ENCODE results near the gene TNFSF8.

TNFSF8 gene

GRCh38 chr9:114957558-114957957, 27.2 kb upstream of the TNFSF8 start:
- Histone ChIP-seq H3K4me3 (ENCODE audit: low read depth, low read length) (no peak overlapping the region), H3K27me3 (replicated peaks) (no peaks in the 10 kb centered on the region), H3K27ac (no peak overlapping the region), H3K36me3 (replicated peaks) (no peaks in the 10 kb centered on the region)
- in situ Hi-C loops (cut with HindIII; ENCODE audit: low pct_ligation_motif_present, low sequenced_read_pairs): no loop called here
- TF ChIP-seq CTCF (IDR thresholded peaks at IDR 0.05; ENCODE audit: low read depth, low read length, missing control alignments): no peak
- no peak for DNase-seq

- Histone ChIP-seq H3K4me3 (ENCODE audit: low read depth, low read length) (no peak overlapping the region), H3K36me3 (replicated peaks) (no peaks in the 10 kb centered on the region), H3K27ac (no peak overlapping the region), H3K27me3 (replicated peaks) (no peaks in the 10 kb centered on the region)
- no peak for DNase-seq
- in situ Hi-C loops (cut with HindIII; ENCODE audit: low pct_ligation_motif_present, low sequenced_read_pairs): no loop called here
- TF ChIP-seq CTCF (IDR thresholded peaks at IDR 0.05; ENCODE audit: low read depth, low read length, missing control alignments): no peak
Measured at GRCh38 chr9:114954956-114955582, 24.7 kb upstream of the TNFSF8 start.

GRCh38 chr9:114953959-114954358, 23.6 kb upstream of the TNFSF8 start:
- in situ Hi-C loops (cut with HindIII; ENCODE audit: low pct_ligation_motif_present, low sequenced_read_pairs): no loop called here
- H3K4me3 ChIP-seq (ENCODE audit: low read depth, low read length): no peak overlapping the region
- H3K36me3 ChIP-seq (replicated peaks): no peaks in the 10 kb centered on the region
- H3K27me3 ChIP-seq (replicated peaks): no peaks in the 10 kb centered on the region
- H3K27ac ChIP-seq: no peak overlapping the region
- peak; percentile 46 for DNase-seq
- no peak for TF ChIP-seq CTCF (IDR thresholded peaks at IDR 0.05; ENCODE audit: low read depth, low read length, missing control alignments)

GRCh38 chr9:114953046-114953445, 22.7 kb upstream of the TNFSF8 start:
- in situ Hi-C loops (cut with HindIII; ENCODE audit: low pct_ligation_motif_present, low sequenced_read_pairs): no loop called here
- Histone ChIP-seq H3K27me3 (replicated peaks) (no peaks in the 10 kb centered on the region), H3K27ac (no peak overlapping the region), H3K4me3 (ENCODE audit: low read depth, low read length) (no peak overlapping the region), H3K36me3 (replicated peaks) (no peaks in the 10 kb centered on the region)
- DNase-seq: no peak
- TF ChIP-seq CTCF (IDR thresholded peaks at IDR 0.05; ENCODE audit: low read depth, low read length, missing control alignments): no peak

DNA sequence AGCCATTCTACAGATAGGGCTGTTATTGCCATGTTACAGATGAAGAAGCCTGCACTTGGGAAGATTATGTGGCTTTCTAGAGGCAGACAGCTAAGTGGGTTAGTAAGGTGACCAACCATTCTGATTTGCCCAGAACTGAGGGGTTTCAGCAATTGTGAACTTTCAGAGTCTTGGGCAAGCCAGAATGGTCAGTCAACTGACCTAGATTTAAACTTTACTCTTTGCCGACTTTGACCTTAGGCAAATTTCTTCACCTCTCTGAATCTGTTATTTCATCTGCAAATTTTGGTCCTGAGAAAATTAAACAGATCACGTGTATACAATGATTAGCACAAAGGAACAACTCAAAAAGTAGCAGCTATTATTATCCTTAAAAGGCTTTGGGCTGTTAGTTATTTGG, 20.4 kb upstream of the TNFSF8 start:
- H3K36me3 ChIP-seq (replicated peaks): no peaks in the 10 kb centered on the region
- no peak overlapping the region for H3K27ac ChIP-seq
- H3K4me3 ChIP-seq (ENCODE audit: low read depth, low read length): no peak overlapping the region
- in situ Hi-C loops (cut with HindIII; ENCODE audit: low pct_ligation_motif_present, low sequenced_read_pairs): no loop called here
- TF ChIP-seq CTCF (IDR thresholded peaks at IDR 0.05; ENCODE audit: low read depth, low read length, missing control alignments): no peak
- DNase-seq: no peak
- H3K27me3 ChIP-seq (replicated peaks): no peaks in the 10 kb centered on the region

- no peak for DNase-seq
- Histone ChIP-seq H3K27ac (no peak overlapping the region), H3K36me3 (replicated peaks) (no peaks in the 10 kb centered on the region), H3K4me3 (ENCODE audit: low read depth, low read length) (no peak overlapping the region), H3K27me3 (replicated peaks) (no peaks in the 10 kb centered on the region)
- in situ Hi-C loops (cut with HindIII; ENCODE audit: low pct_ligation_motif_present, low sequenced_read_pairs): no loop called here
- no peak for TF ChIP-seq CTCF (IDR thresholded peaks at IDR 0.05; ENCODE audit: low read depth, low read length, missing control alignments)
Measured at GRCh38 chr9:114947058-114947457, 16.7 kb upstream of the TNFSF8 start.

All from brain microvascular endothelial cell (primary cell).